CD4-positive, alpha-beta T cell (primary cell): ENCODE results near the gene FAM227B. TPM values are rescaled to one million over a fixed set of nuclear protein-coding genes. Genes with fewer than 3 reads are reported as not detected.

ENCODE experiments used
- ATAC-seq: fragments of 200-7000 bp; cut with Tn5 transposase; one replicate; pipeline ENCODE4 v1.10.0; 2022; ENCODE audit warnings: mild to moderate bottlenecking; ENCODE audit not compliant: poor library complexity
- CTCF ChIA-PET: fragments of 350-600 bp; sonication (Branson Sonifier 250); formaldehyde crosslinking; loops from one replicate; lab custom pipeline; 2021; ENCODE audit warnings: antibody characterized with exemption, inconsistent platforms; lab: Charles Lee
- POLR2A ChIA-PET: fragments of 350-600 bp; sonication (Branson Sonifier 250); formaldehyde crosslinking; loops from one replicate; lab custom pipeline; 2021; ENCODE audit warnings: antibody characterized with exemption, inconsistent platforms; lab: Charles Lee
- DNase-seq, 14 experiments: peaks; one replicate each; pipeline ENCODE4 v3.0.0-alpha.2; 2013 to 2020; ENCODE audit warnings: mixed read lengths in 2 of 14
- H3K27ac ChIP-seq, 2 donors: one replicate each; pipeline versions ENCODE4 v1.5.1 to v1.7.0; 2013; ENCODE audit warnings: low read length in 2 of 2, low read depth in 1 of 2, mild to moderate bottlenecking in 1 of 2
- H3K27me3 ChIP-seq, 2 experiments: 1 replicate in 1 of 2; 2 replicates in 1 of 2; pipeline versions ENCODE4 v1.6.1 to v1.7.0; 2013; ENCODE audit warnings: low read length in 2 of 2, control low read depth in 1 of 2, mild to moderate bottlenecking in 1 of 2, moderate library complexity in 1 of 2; ENCODE audit not compliant: insufficient read depth in 2 of 2, control insufficient read depth in 1 of 2
- H3K36me3 ChIP-seq: one replicate; pipeline ENCODE4 v1.6.1; 2013; ENCODE audit warnings: low read length, control low read depth; ENCODE audit not compliant: insufficient read depth
- H3K4me1 ChIP-seq: one replicate; pipeline ENCODE4 v1.6.1; 2013; ENCODE audit warnings: low read length, control low read depth; ENCODE audit not compliant: insufficient read depth
- H3K4me3 ChIP-seq: one replicate; pipeline ENCODE4 v1.5.1; 2013; ENCODE audit warnings: mild to moderate bottlenecking, low read length, moderate library complexity
- H3K9me3 ChIP-seq, 2 experiments: 1 replicate in 1 of 2; 2 replicates in 1 of 2; pipeline versions ENCODE4 v1.6.1 to v1.7.0; 2013; ENCODE audit warnings: low read length in 2 of 2, mild to moderate bottlenecking in 2 of 2, control low read depth in 1 of 2, moderate library complexity in 1 of 2; ENCODE audit not compliant: control insufficient read depth in 1 of 2, insufficient read depth in 1 of 2
- H3K27ac Mint-ChIP-seq: one replicate; pipeline ENCODE4 v1.8.0; 2020; ENCODE audit warnings: mixed read lengths
- H3K27me3 Mint-ChIP-seq: one replicate; pipeline ENCODE4 v1.8.0; 2021; ENCODE audit warnings: mixed read lengths
- H3K36me3 Mint-ChIP-seq: one replicate; pipeline ENCODE4 v1.8.0; 2021; ENCODE audit warnings: low read depth, mixed read lengths
- H3K4me1 Mint-ChIP-seq: one replicate; pipeline ENCODE4 v1.8.0; 2021; ENCODE audit warnings: low read depth, mixed read lengths
- H3K4me3 Mint-ChIP-seq: one replicate; pipeline ENCODE4 v1.8.0; 2020; ENCODE audit warnings: mild to moderate bottlenecking, mixed read lengths
- H3K9me3 Mint-ChIP-seq: one replicate; pipeline ENCODE4 v1.8.0; 2020; ENCODE audit warnings: mixed read lengths
- intact Hi-C, 2 experiments: fragments of 100-400 bp; cut with DNase I in 1 of 2; cut with micrococcal nuclease in 1 of 2; formaldehyde crosslinking; loops; one replicate each; pipeline versions ENCODE4 v1.15.1 to v1.9.0; 2023 to 2025; cut with DNase I, micrococcal nuclease
- total RNA-seq, 174 experiments: library from RNA in 2 of 174; stranded (reverse) in 2 of 174; gene quantifications; one replicate each; pipeline ENCODE4 v1.2.3 and lab custom pipeline; 2021 to 2026
- TF ChIP-seq, protein P1 (sequence below): fragments of 200-600 bp; IDR thresholded peaks from one replicate; pipeline ENCODE4 v1.8.0; 2022; ENCODE audit warnings: antibody characterized with exemption, mild to moderate bottlenecking

FAM227B gene
- total RNA-seq, 2 experiments from 2014 or later = 3.0 to 4.4 TPM

DNA sequence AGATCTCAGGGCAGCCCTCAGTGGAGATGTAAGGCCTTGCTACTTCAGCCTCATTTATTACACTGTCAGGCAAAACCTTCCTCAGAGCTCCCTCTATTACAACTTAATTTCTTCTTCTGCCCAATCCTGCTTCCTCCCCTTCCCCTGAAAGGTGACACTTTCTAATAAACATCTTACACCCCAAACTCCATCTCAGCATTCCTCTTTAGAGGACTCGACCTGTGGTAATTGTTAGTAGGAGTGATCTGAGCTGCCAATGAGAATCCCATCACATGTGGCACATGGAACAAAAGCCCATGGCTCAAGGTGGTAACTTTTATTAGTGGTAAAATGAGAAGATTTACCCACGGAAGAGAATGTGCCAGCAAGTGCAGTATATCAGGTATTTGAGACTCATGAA, 30.1 kb upstream of the FAM227B start:
- no peaks in the 10 kb centered on the region for H3K4me1 ChIP-seq
- DNase-seq (no peak), ATAC-seq (no peak)
- TF ChIP-seq, protein P1, sequence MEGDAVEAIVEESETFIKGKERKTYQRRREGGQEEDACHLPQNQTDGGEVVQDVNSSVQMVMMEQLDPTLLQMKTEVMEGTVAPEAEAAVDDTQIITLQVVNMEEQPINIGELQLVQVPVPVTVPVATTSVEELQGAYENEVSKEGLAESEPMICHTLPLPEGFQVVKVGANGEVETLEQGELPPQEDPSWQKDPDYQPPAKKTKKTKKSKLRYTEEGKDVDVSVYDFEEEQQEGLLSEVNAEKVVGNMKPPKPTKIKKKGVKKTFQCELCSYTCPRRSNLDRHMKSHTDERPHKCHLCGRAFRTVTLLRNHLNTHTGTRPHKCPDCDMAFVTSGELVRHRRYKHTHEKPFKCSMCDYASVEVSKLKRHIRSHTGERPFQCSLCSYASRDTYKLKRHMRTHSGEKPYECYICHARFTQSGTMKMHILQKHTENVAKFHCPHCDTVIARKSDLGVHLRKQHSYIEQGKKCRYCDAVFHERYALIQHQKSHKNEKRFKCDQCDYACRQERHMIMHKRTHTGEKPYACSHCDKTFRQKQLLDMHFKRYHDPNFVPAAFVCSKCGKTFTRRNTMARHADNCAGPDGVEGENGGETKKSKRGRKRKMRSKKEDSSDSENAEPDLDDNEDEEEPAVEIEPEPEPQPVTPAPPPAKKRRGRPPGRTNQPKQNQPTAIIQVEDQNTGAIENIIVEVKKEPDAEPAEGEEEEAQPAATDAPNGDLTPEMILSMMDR = no peak
- POLR2A ChIA-PET = no interaction called here
- H3K9me3 Mint-ChIP-seq = peaks cover 4% of the 10 kb centered on the region
- peaks cover 0 to 27% of the 10 kb centered on the region in 2 experiments for H3K9me3 ChIP-seq
- H3K27ac Mint-ChIP-seq = no peak overlapping the region
- intact Hi-C loops = no loop called here
- no peaks in the 10 kb centered on the region for H3K27me3 ChIP-seq
- no peaks in the 10 kb centered on the region for H3K27me3 Mint-ChIP-seq
- H3K4me3 ChIP-seq = no peak overlapping the region
- no peaks in the 10 kb centered on the region for H3K4me1 Mint-ChIP-seq
- H3K27ac ChIP-seq = no peak overlapping the region
- no peaks in the 10 kb centered on the region for H3K36me3 ChIP-seq
- H3K4me3 Mint-ChIP-seq = no peak overlapping the region
- no peaks in the 10 kb centered on the region for H3K36me3 Mint-ChIP-seq
- CTCF ChIA-PET = no interaction called here

DNA sequence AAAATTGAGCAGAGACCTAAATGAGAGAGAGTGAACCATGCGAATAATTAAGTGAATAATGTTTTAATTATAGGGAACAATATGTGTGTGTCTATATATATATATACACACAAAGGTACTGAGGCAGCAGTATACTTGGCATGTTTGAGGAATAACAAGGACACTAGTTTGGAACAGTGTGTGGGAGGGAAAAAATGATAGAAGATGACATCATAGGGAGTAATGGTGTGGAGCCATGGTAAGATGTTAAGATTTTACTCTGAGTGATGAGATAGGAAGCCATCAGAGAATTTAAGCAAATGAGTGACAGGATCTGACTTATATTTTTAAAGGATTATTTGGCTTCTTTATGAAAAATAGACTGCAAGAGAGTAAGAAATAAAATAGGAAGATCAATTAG, 29.4 kb upstream of the FAM227B start:
- TF ChIP-seq, protein P1 = no peak
- POLR2A ChIA-PET = no interaction called here
- no peak for DNase-seq
- no peak for ATAC-seq
- Histone ChIP-seq H3K36me3 (no peaks in the 10 kb centered on the region), H3K4me3 (no peak overlapping the region), H3K4me1 (no peaks in the 10 kb centered on the region), H3K27me3 (no peaks in the 10 kb centered on the region), H3K27ac (no peak overlapping the region), H3K9me3 (peaks cover 0 to 27% of the 10 kb centered on the region in 2 experiments)
- no peak overlapping the region for H3K27ac Mint-ChIP-seq
- no peak overlapping the region for H3K4me3 Mint-ChIP-seq
- H3K36me3 Mint-ChIP-seq = no peaks in the 10 kb centered on the region
- H3K27me3 Mint-ChIP-seq = no peaks in the 10 kb centered on the region
- peaks cover 4% of the 10 kb centered on the region for H3K9me3 Mint-ChIP-seq
- intact Hi-C loops = loop anchor here in 1 of 2 experiments (5.0 kb wide), 1 partner anchor 43 kb away; no protein-coding TSS in a partner anchor
- CTCF ChIA-PET = no interaction called here
- H3K4me1 Mint-ChIP-seq = no peaks in the 10 kb centered on the region

DNA sequence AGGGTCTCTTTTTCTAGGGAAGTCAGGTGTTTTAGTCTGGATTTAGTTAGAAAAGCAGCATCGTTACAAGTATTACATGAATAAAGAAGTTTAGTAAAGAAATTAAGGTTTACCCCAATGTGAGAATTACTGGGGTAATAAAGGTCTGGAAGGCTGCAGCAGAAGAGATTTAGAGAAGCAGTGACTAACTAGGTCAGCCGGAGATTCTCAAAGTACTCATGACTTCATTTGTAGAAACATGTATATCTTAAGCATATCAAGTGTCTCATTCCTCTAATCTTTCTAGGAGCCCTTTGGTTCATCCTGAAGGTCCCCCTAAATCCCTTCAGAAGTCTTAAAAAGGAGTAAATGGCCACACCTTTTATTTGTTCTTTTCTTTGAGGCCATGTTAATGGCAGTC, 26.3 kb upstream of the FAM227B start:
- TF ChIP-seq, protein P1 = no peak
- CTCF ChIA-PET = no interaction called here
- Mint-ChIP-seq H3K4me3 (no peak overlapping the region), H3K27me3 (no peaks in the 10 kb centered on the region), H3K9me3 (no peaks in the 10 kb centered on the region), H3K27ac (no peak overlapping the region), H3K4me1 (peaks cover 6% of the 10 kb centered on the region), H3K36me3 (peaks cover 14% of the 10 kb centered on the region)
- POLR2A ChIA-PET = interaction anchor here (0.6 kb wide), 1 partner anchor 21 kb away, joined by 3 read pairs; no protein-coding TSS in a partner anchor
- Histone ChIP-seq H3K9me3 (peaks cover 0 to 3% of the 10 kb centered on the region in 2 experiments), H3K36me3 (no peaks in the 10 kb centered on the region), H3K27ac (no peak overlapping the region), H3K27me3 (no peaks in the 10 kb centered on the region), H3K4me3 (no peak overlapping the region), H3K4me1 (no peaks in the 10 kb centered on the region)
- no peak for ATAC-seq
- intact Hi-C loops = loop anchor here in 1 of 2 experiments (5.0 kb wide), 1 partner anchor 40 kb away; no protein-coding TSS in a partner anchor
- no peak for DNase-seq
